ENCODE results near the gene C19orf73. TPM values are rescaled to one million over a fixed set of nuclear protein-coding genes. Genes with fewer than 3 reads are reported as not detected.

C19orf73 gene
- total RNA-seq, 1 experiment from 2014 or later: 0.15 TPM

- H3F3A ChIP-seq (ENCODE audit: low read length, unreplicated experiment): no peaks in the 10 kb centered on the region
- H3K27ac ChIP-seq (ENCODE audit: low read length): no peak overlapping the region
- H2AFZ ChIP-seq (ENCODE audit: low read length): no peak overlapping the region
- no peaks in the 10 kb centered on the region for H3K36me3 ChIP-seq (ENCODE audit: low read depth, low read length)
- no peaks in the 10 kb centered on the region for H4K20me1 ChIP-seq (ENCODE audit: low read length)
- no peak for ATAC-seq
- TF ChIP-seq CTCF (conservative IDR thresholded peaks at IDR 0.05; ENCODE audit: low read depth, low read length) (no peak), EZH2phosphoT487 (IDR thresholded peaks at IDR 0.05; ENCODE audit: borderline replicate concordance, low read length) (no peak), EZH2 (IDR thresholded peaks at IDR 0.05; ENCODE audit: low read length, unreplicated experiment) (no peak)
- no peak for DNase-seq
- no peak overlapping the region for H3K9ac ChIP-seq (ENCODE audit: low read length)
- peaks cover 31% of the 10 kb centered on the region for H3K4me1 ChIP-seq (ENCODE audit: insufficient read depth, low read length)
- peaks cover 6% of the 10 kb centered on the region for H3K79me2 ChIP-seq (ENCODE audit: low read length)
- no peak overlapping the region for H3K4me2 ChIP-seq (ENCODE audit: low read length)
- intact Hi-C loops (cut with micrococcal nuclease): no loop called here
- H3K4me3 ChIP-seq (ENCODE audit: low read length): no peak overlapping the region
- ChIA-PET CTCF (no interaction called here), POLR2A (ENCODE audit: unreplicated experiment) (no interaction called here)
- no peaks in the 10 kb centered on the region for H3K27me3 ChIP-seq (ENCODE audit: low read length)
- no TSS peak for BruUV-seq (replicated peaks)
- no peaks in the 10 kb centered on the region for H3K9me2 ChIP-seq (replicated peaks; ENCODE audit: low read length)
- no peaks in the 10 kb centered on the region for H3K9me3 ChIP-seq (ENCODE audit: low read length)
These were observed 34.3 kb upstream of the C19orf73 start for GRCh38 chr19:49153167-49153809.

- Histone ChIP-seq H3F3A (ENCODE audit: low read length, unreplicated experiment) (no peaks in the 10 kb centered on the region), H3K27ac (ENCODE audit: low read length) (no peak overlapping the region), H3K9me2 (replicated peaks; ENCODE audit: low read length) (no peaks in the 10 kb centered on the region), H3K4me3 (ENCODE audit: low read length) (no peak overlapping the region), H3K27me3 (ENCODE audit: low read length) (no peaks in the 10 kb centered on the region), H4K20me1 (ENCODE audit: low read length) (no peaks in the 10 kb centered on the region), H3K4me2 (ENCODE audit: low read length) (no peak overlapping the region), H3K9ac (ENCODE audit: low read length) (no peak overlapping the region), H3K9me3 (ENCODE audit: low read length) (no peaks in the 10 kb centered on the region), H3K36me3 (ENCODE audit: low read depth, low read length) (no peaks in the 10 kb centered on the region), H2AFZ (ENCODE audit: low read length) (no peak overlapping the region), H3K79me2 (ENCODE audit: low read length) (no peaks in the 10 kb centered on the region), H3K4me1 (ENCODE audit: insufficient read depth, low read length) (peaks cover 25% of the 10 kb centered on the region)
- BruUV-seq (replicated peaks): no TSS peak
- POLR2A ChIA-PET (ENCODE audit: unreplicated experiment): no interaction called here
- ATAC-seq: no peak
- no peak for TF ChIP-seq EZH2 (IDR thresholded peaks at IDR 0.05; ENCODE audit: low read length, unreplicated experiment)
- no peak for TF ChIP-seq EZH2phosphoT487 (IDR thresholded peaks at IDR 0.05; ENCODE audit: borderline replicate concordance, low read length)
- no peak for TF ChIP-seq CTCF (conservative IDR thresholded peaks at IDR 0.05; ENCODE audit: low read depth, low read length)
- DNase-seq: no peak
- CTCF ChIA-PET: no interaction called here
- intact Hi-C loops (cut with micrococcal nuclease): no loop called here
These were observed 33.2 kb upstream of the C19orf73 start for GRCh38 chr19:49152119-49152550.

All from PC-3 (cell line).